GM12892 (cell line): ENCODE results near the gene MEAK7.

Experiments
- POLR2A ChIP-seq: IDR thresholded peaks from 2 replicates; pipeline ENCODE4 v1.6.1; 2011; ENCODE audit warnings: low read depth, low read length, control low read depth
- POLR2AphosphoS5 ChIP-seq: IDR thresholded peaks from 2 replicates; pipeline ENCODE4 v1.6.1; 2011; ENCODE audit warnings: low read depth, low read length, control low read depth

GRCh38 chr16:84544031-84544773 is 39.7 kb upstream of the MEAK7 start:
- TF ChIP-seq POLR2AphosphoS5 = no peak
- no peak for TF ChIP-seq POLR2A
